ENCODE measurements around the gene IL15.

IL15 gene

GRCh38 chr4:141625023-141625422, 11.4 kb upstream of the IL15 start:
- H3K27me3 ChIP-seq (ENCODE audit: control insufficient read depth, low read length), result no peaks in the 10 kb centered on the region
- H4K20me1 ChIP-seq (ENCODE audit: control insufficient read depth, insufficient read depth, low read depth, low read length), result no peaks in the 10 kb centered on the region
- no peaks in the 10 kb centered on the region for H3F3A ChIP-seq (ENCODE audit: control insufficient read depth, insufficient read depth)
- H3K4me3 ChIP-seq (ENCODE audit: low read length), result no peak overlapping the region
- H3K79me2 ChIP-seq (ENCODE audit: control insufficient read depth, low read length), result no peaks in the 10 kb centered on the region
- no peak overlapping the region for H3K27ac ChIP-seq (ENCODE audit: low read depth, low read length)
- no peak for TF ChIP-seq CTCF (IDR thresholded peaks at IDR 0.05; ENCODE audit: low read depth, low read length, poor library complexity, severe bottlenecking)
- no peak for TF ChIP-seq EZH2phosphoT487 (IDR thresholded peaks at IDR 0.05; ENCODE audit: borderline replicate concordance, low read length)
- H3K4me2 ChIP-seq (ENCODE audit: low read length), result no peak overlapping the region
- no peaks in the 10 kb centered on the region for H3K4me1 ChIP-seq (ENCODE audit: control insufficient read depth, low read length)
- H3K9me3 ChIP-seq (ENCODE audit: control insufficient read depth, insufficient read depth, low read length), result no peaks in the 10 kb centered on the region
- H3K9me2 ChIP-seq (replicated peaks; ENCODE audit: control insufficient read depth, low read length), result no peaks in the 10 kb centered on the region
- no peaks in the 10 kb centered on the region for H3K36me3 ChIP-seq (ENCODE audit: control insufficient read depth, low read length)

- Histone ChIP-seq H3K36me3 (ENCODE audit: control insufficient read depth, low read length) (no peaks in the 10 kb centered on the region), H3K79me2 (ENCODE audit: control insufficient read depth, low read length) (no peaks in the 10 kb centered on the region), H3K9me3 (ENCODE audit: control insufficient read depth, insufficient read depth, low read length) (no peaks in the 10 kb centered on the region), H3K4me2 (ENCODE audit: low read length) (no peak overlapping the region), H3F3A (ENCODE audit: control insufficient read depth, insufficient read depth) (no peaks in the 10 kb centered on the region), H4K20me1 (ENCODE audit: control insufficient read depth, insufficient read depth, low read depth, low read length) (no peaks in the 10 kb centered on the region), H3K27ac (ENCODE audit: low read depth, low read length) (no peak overlapping the region), H3K27me3 (ENCODE audit: control insufficient read depth, low read length) (peaks cover 7% of the 10 kb centered on the region), H3K4me1 (ENCODE audit: control insufficient read depth, low read length) (no peaks in the 10 kb centered on the region), H3K9me2 (replicated peaks; ENCODE audit: control insufficient read depth, low read length) (no peaks in the 10 kb centered on the region), H3K4me3 (ENCODE audit: low read length) (no peak overlapping the region)
- TF ChIP-seq EZH2phosphoT487 (IDR thresholded peaks at IDR 0.05; ENCODE audit: borderline replicate concordance, low read length) (no peak), CTCF (IDR thresholded peaks at IDR 0.05; ENCODE audit: low read depth, low read length, poor library complexity, severe bottlenecking) (no peak)
These were observed 5.5 kb upstream of the IL15 start for GRCh38 chr4:141630854-141631253.

- Histone ChIP-seq H4K20me1 (ENCODE audit: control insufficient read depth, insufficient read depth, low read depth, low read length) (no peaks in the 10 kb centered on the region), H3K27ac (ENCODE audit: low read depth, low read length) (no peak overlapping the region)
These were observed 674 bp upstream of the IL15 start for GRCh38 chr4:141635736-141636081.

More at GRCh38 chr4:141635736-141636081, 674 bp upstream of the IL15 start:
- H3K27me3 ChIP-seq (ENCODE audit: control insufficient read depth, low read length), result peaks cover 22% of the 10 kb centered on the region
- H3K4me2 ChIP-seq (ENCODE audit: low read length), result no peak overlapping the region
- H3K36me3 ChIP-seq (ENCODE audit: control insufficient read depth, low read length), result no peaks in the 10 kb centered on the region
- no peaks in the 10 kb centered on the region for H3K9me2 ChIP-seq (replicated peaks; ENCODE audit: control insufficient read depth, low read length)
- H3K4me1 ChIP-seq (ENCODE audit: control insufficient read depth, low read length), result no peaks in the 10 kb centered on the region
- no peaks in the 10 kb centered on the region for H3F3A ChIP-seq (ENCODE audit: control insufficient read depth, insufficient read depth)
- peaks cover 7% of the 10 kb centered on the region for H3K9me3 ChIP-seq (ENCODE audit: control insufficient read depth, insufficient read depth, low read length)
- H3K4me3 ChIP-seq (ENCODE audit: low read length), result no peak overlapping the region
- H3K79me2 ChIP-seq (ENCODE audit: control insufficient read depth, low read length), result no peaks in the 10 kb centered on the region
- TF ChIP-seq CTCF (IDR thresholded peaks at IDR 0.05; ENCODE audit: low read depth, low read length, poor library complexity, severe bottlenecking) (no peak), EZH2phosphoT487 (IDR thresholded peaks at IDR 0.05; ENCODE audit: borderline replicate concordance, low read length) (no peak)

Measured in DOHH2 (cell line).